Measurements from ENCODE around the gene ZNF367. TPM values are rescaled to one million over a fixed set of nuclear protein-coding genes. Genes with fewer than 3 reads are reported as not detected.

ZNF367 gene
- polyA plus RNA-seq, 1 of the 3 experiments (the other 2 are of a cell fraction), result 1.5 TPM

DNA sequence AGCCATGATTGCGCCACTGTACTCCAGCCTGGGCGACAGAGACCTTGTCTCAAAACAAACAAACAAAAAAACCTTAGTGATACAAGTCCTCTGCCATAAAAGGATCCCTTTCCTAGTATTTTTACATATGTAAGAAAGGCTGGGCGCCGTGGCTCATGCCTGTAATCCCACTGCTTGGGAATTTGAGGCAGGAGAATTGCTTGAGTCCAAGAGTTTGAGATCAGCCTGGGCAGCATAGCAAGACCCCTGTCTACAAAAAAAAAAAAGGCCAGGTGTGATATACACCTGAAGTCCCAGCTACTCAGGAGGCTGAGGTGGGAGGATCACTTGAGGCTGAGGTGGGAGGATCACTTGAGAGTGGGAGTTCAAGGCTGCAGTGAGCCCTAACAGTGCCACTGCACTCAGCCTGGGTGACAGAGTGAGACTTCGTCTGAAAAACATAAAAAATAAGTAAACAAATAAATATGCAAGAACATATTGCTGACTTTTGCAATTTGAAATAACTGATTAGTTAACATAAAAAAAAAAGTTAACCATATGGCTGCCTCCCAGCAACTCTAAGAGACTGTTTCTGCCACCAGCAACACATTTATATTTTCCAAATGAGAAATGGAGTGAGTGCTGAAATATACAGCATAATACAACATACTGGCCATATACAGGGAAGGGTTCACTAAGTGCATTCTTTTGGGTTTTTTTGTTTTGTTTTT lies 6.9 kb downstream of the ZNF367 start:
- no peak overlapping the region for H3K4me3 ChIP-seq (ENCODE audit: low read depth in 2 of 2, low read length in 1 of 2)
- peaks cover 8% of the 10 kb centered on the region for H3F3A ChIP-seq (replicated peaks; ENCODE audit: insufficient read depth)
- no peaks in the 10 kb centered on the region for H3K36me3 ChIP-seq (replicated peaks in 1 of 2; ENCODE audit: control insufficient read depth in 1 of 2, insufficient read depth in 2 of 2, low read length in 1 of 2)
- H3K4me1 ChIP-seq (ENCODE audit: control insufficient read depth in 1 of 2, insufficient read depth in 2 of 2, low read depth in 1 of 2, low read length in 1 of 2), result peaks cover 0 to 3% of the 10 kb centered on the region in 2 experiments; a peak in 1 of 4 replicates
- H3K9me3 ChIP-seq, result no peaks in the 10 kb centered on the region
- H3K27me3 ChIP-seq (ENCODE audit: insufficient read depth), result no peaks in the 10 kb centered on the region
- no peak for DNase-seq
- no peak for TF ChIP-seq MXI1 (IDR thresholded peaks at IDR 0.05; ENCODE audit: low read depth, low read length)
- TF ChIP-seq GABPA (IDR thresholded peaks at IDR 0.05; ENCODE audit: low read depth), result no peak
- no peak for TF ChIP-seq GATA2 (CRISPR knock-in tag; IDR thresholded peaks at IDR 0.05)
- TF ChIP-seq SMC3 (IDR thresholded peaks at IDR 0.05; ENCODE audit: low read depth, low read length), result no peak
- TF ChIP-seq, protein P1, sequence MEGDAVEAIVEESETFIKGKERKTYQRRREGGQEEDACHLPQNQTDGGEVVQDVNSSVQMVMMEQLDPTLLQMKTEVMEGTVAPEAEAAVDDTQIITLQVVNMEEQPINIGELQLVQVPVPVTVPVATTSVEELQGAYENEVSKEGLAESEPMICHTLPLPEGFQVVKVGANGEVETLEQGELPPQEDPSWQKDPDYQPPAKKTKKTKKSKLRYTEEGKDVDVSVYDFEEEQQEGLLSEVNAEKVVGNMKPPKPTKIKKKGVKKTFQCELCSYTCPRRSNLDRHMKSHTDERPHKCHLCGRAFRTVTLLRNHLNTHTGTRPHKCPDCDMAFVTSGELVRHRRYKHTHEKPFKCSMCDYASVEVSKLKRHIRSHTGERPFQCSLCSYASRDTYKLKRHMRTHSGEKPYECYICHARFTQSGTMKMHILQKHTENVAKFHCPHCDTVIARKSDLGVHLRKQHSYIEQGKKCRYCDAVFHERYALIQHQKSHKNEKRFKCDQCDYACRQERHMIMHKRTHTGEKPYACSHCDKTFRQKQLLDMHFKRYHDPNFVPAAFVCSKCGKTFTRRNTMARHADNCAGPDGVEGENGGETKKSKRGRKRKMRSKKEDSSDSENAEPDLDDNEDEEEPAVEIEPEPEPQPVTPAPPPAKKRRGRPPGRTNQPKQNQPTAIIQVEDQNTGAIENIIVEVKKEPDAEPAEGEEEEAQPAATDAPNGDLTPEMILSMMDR (IDR thresholded peaks at IDR 0.05), result no peak
- no peak for TF ChIP-seq FOXJ3 (CRISPR knock-in tag; IDR thresholded peaks at IDR 0.05)
- no peak for TF ChIP-seq CHD2 (IDR thresholded peaks at IDR 0.05; ENCODE audit: low read length, partially characterized antibody)
- no peak for TF ChIP-seq FOXM1 (IDR thresholded peaks at IDR 0.05; ENCODE audit: low read depth)
- no peak for TF ChIP-seq TEAD4 (IDR thresholded peaks at IDR 0.05; ENCODE audit: borderline replicate concordance, insufficient read depth)
- no peak for TF ChIP-seq RFX5 (IDR thresholded peaks at IDR 0.05; ENCODE audit: low read length)
- TF ChIP-seq TAF1 (IDR thresholded peaks at IDR 0.05; ENCODE audit: borderline replicate concordance, low read depth, low read length), result no peak
- TF ChIP-seq, protein P2, sequence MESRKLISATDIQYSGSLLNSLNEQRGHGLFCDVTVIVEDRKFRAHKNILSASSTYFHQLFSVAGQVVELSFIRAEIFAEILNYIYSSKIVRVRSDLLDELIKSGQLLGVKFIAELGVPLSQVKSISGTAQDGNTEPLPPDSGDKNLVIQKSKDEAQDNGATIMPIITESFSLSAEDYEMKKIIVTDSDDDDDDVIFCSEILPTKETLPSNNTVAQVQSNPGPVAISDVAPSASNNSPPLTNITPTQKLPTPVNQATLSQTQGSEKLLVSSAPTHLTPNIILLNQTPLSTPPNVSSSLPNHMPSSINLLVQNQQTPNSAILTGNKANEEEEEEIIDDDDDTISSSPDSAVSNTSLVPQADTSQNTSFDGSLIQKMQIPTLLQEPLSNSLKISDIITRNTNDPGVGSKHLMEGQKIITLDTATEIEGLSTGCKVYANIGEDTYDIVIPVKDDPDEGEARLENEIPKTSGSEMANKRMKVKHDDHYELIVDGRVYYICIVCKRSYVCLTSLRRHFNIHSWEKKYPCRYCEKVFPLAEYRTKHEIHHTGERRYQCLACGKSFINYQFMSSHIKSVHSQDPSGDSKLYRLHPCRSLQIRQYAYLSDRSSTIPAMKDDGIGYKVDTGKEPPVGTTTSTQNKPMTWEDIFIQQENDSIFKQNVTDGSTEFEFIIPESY (IDR thresholded peaks at IDR 0.05; ENCODE audit: borderline replicate concordance, low read depth), result no peak
- TF ChIP-seq, protein P3, sequence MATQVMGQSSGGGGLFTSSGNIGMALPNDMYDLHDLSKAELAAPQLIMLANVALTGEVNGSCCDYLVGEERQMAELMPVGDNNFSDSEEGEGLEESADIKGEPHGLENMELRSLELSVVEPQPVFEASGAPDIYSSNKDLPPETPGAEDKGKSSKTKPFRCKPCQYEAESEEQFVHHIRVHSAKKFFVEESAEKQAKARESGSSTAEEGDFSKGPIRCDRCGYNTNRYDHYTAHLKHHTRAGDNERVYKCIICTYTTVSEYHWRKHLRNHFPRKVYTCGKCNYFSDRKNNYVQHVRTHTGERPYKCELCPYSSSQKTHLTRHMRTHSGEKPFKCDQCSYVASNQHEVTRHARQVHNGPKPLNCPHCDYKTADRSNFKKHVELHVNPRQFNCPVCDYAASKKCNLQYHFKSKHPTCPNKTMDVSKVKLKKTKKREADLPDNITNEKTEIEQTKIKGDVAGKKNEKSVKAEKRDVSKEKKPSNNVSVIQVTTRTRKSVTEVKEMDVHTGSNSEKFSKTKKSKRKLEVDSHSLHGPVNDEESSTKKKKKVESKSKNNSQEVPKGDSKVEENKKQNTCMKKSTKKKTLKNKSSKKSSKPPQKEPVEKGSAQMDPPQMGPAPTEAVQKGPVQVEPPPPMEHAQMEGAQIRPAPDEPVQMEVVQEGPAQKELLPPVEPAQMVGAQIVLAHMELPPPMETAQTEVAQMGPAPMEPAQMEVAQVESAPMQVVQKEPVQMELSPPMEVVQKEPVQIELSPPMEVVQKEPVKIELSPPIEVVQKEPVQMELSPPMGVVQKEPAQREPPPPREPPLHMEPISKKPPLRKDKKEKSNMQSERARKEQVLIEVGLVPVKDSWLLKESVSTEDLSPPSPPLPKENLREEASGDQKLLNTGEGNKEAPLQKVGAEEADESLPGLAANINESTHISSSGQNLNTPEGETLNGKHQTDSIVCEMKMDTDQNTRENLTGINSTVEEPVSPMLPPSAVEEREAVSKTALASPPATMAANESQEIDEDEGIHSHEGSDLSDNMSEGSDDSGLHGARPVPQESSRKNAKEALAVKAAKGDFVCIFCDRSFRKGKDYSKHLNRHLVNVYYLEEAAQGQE (IDR thresholded peaks at IDR 0.05; ENCODE audit: low read depth, low read length), result no peak
- TF ChIP-seq, protein P4, sequence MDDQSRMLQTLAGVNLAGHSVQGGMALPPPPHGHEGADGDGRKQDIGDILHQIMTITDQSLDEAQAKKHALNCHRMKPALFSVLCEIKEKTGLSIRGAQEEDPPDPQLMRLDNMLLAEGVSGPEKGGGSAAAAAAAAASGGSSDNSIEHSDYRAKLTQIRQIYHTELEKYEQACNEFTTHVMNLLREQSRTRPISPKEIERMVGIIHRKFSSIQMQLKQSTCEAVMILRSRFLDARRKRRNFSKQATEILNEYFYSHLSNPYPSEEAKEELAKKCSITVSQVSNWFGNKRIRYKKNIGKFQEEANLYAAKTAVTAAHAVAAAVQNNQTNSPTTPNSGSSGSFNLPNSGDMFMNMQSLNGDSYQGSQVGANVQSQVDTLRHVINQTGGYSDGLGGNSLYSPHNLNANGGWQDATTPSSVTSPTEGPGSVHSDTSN (IDR thresholded peaks at IDR 0.05), result no peak
- no peak for TF ChIP-seq JUND (IDR thresholded peaks at IDR 0.05)
- no peak for TF ChIP-seq NRF1 (IDR thresholded peaks at IDR 0.05; ENCODE audit: low read depth, low read length)
- TF ChIP-seq EZH2phosphoT487 (IDR thresholded peaks at IDR 0.05; ENCODE audit: borderline replicate concordance, low read depth), result no peak
- TF ChIP-seq MAX (IDR thresholded peaks at IDR 0.05; ENCODE audit: low read depth), result no peak
- TF ChIP-seq TCF12 (IDR thresholded peaks at IDR 0.05), result no peak
- no peak overlapping the region for H3K9ac ChIP-seq
- POLR2A ChIA-PET, result no interaction called here
- no peak overlapping the region for H3K4me2 ChIP-seq
- CTCF ChIA-PET, result no interaction called here
- WGBS (ENCODE audit: low lambda C conversion rate), result 95% methylated on average over 5 of the region's 5 CpGs
- H3K9me2 ChIP-seq, result no peaks in the 10 kb centered on the region
- peaks cover 96% of the 10 kb centered on the region for H3K79me2 ChIP-seq (ENCODE audit: insufficient read depth)
- no peaks in the 10 kb centered on the region for H4K20me1 ChIP-seq (ENCODE audit: insufficient read depth)
- no peak overlapping the region for H2AFZ ChIP-seq (ENCODE audit: low read depth)
- H3K27ac ChIP-seq (ENCODE audit: low read depth in 2 of 2, low read length in 1 of 2), result no peak overlapping the region
